Measurements from ENCODE around the gene CA11.

Gene CA11

GRCh38 chr19:48613024-48613851, 32.7 kb downstream of the CA11 start:
- no peak for DNase-seq (ENCODE audit: low read depth)

GRCh38 chr19:48611872-48612271, 34.1 kb downstream of the CA11 start:
- DNase-seq (ENCODE audit: low read depth), result no peak

- no peak for DNase-seq (ENCODE audit: low read depth)
These were observed 36.3 kb downstream of the CA11 start for GRCh38 chr19:48609571-48610108.

DNA sequence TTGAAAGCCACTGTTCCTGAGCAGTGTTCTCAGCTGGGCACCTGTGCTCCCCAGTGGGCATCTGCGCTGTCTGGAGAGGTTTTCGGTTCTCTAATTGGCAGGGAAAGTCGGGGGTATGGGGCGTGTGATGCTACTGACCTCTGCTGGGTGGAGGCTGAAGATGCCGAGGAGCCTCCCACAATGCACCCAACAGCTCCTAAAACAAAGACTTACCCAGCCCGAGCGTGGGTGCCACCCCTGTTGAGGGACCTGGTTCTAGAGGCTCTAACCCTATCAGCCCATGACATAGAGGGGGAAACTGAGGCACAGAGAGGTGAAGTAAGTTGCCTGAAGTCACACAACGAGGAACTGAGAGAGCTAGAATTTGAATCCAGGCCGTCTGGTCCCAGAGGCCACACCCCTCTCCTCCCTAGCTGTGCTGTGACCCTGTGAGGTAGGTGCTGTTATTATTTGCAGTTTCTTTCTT, 37.2 kb downstream of the CA11 start:
- DNase-seq (ENCODE audit: low read depth), result peak; percentile 22

DNA sequence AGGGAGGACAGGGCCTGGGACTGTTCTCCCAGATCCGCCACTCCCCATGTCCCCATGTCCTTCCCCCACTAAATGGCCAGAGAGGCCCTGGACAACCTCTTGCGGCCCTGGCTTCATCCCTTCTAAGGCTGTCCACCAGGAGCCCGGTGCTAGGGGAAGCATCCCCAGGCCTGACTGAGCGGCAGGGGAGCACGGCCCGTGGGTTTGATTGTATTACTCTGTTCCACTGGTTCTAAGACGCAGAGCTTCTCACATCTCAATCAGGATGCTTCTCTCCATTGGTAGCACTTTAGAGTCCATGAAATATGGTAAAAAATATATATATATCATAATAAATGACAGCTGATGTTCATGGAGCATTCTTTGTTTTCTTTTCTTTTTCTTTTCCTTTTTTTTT, 38.6 kb downstream of the CA11 start:
- DNase-seq (ENCODE audit: low read depth), result no peak

DNA sequence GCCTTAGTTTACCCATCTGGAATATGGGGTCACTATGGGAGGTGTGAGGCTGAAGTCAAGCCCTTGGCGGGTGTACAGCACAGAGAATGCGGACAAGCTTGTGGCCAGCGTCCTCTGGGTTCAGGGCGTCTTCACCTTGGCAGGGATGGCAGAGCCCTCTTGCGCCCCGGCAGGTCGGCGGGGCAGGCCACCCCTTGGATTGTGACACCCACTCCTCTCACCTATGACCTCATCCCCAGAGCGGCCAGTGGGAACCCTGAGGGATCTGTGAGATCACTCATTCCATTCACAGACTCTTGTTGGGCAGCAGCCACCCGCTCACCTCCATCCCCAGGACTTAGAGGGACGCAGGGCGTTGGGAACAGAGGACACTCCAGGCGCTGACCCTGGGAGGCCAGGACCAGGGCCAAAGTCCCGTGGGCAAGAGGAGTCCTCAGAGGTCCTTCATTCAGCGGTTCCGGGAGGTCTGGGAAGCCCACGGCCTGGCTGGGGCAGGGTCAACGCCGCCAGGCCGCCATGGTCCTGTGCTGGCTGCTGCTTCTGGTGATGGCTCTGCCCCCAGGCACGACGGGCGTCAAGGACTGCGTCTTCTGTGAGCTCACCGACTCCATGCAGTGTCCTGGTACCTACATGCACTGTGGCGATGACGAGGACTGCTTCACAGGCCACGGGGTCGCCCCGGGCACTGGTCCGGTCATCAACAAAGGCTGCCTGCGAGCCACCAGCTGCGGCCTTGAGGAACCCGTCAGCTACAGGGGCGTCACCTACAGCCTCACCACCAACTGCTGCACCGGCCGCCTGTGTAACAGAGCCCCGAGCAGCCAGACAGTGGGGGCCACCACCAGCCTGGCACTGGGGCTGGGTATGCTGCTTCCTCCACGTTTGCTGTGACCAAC, 39.3 kb downstream of the CA11 start, which contains the start of gene SPACA4:
Gene SPACA4, plus strand, starts transcription at position 280 of the 896 bp plus-strand sequence. Its CDS starts 237 bp downstream, at position 517.
- no peak for DNase-seq (ENCODE audit: low read depth)

- no peak for DNase-seq (ENCODE audit: low read depth)
These were observed 42.1 kb downstream of the CA11 start for GRCh38 chr19:48603850-48604249.

- no peak for DNase-seq (ENCODE audit: low read depth)
These were observed 42.5 kb downstream of the CA11 start for GRCh38 chr19:48603449-48603848.

DNA sequence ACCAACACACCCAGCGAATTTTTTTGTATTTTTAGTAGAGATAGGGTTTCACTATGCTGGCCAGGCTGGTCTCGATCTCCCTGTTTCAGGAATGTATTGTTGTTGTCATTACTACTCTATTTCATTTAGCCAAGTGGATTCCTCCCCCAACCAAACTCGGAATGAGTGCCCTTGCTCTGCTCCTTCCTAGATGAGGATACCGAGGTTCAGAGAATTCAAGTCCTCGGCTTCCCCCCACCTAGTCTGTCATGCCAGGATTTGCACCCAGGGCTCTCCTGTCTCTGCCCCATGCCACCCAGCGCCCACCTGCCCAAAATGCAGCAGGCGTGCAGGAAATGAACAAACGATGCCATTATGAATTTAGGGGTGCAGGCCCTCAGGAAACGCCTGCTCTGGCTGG, 43.0 kb downstream of the CA11 start:
- DNase-seq (ENCODE audit: low read depth), result no peak

GRCh38 chr19:48600679-48601417, 45.1 kb downstream of the CA11 start:
- no peak for DNase-seq (ENCODE audit: low read depth)

DNA sequence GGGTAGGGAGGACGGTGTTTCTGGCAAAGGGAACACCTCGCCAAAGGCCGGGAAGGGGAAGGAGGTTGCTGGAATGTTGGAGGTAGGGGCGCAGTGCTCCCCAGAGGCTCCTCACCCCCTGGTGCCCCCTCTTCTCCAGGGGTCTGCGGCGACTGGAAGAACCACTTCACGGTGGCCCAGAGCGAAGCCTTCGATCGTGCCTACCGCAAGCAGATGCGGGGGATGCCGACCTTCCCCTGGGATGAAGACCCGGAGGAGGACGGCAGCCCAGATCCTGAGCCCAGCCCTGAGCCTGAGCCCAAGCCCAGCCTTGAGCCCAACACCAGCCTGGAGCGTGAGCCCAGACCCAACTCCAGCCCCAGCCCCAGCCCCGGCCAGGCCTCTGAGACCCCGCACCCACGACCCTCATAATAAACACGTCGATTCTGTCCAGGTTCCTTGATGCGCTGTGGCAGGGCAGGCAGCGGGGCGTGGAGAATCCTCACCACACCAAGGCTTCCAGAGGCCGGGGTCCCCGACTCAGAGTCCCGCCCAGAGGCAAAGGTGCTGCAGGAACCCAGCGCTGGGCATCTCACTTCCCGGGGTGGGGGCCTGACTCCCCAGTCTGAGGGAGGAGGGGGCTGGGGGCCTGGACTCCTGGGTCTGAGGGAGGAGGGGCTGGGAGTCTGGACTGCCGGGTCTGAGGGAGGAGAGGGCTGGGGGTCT, 46.8 kb downstream of the CA11 start:
- DNase-seq (ENCODE audit: low read depth), result no peak

DNA sequence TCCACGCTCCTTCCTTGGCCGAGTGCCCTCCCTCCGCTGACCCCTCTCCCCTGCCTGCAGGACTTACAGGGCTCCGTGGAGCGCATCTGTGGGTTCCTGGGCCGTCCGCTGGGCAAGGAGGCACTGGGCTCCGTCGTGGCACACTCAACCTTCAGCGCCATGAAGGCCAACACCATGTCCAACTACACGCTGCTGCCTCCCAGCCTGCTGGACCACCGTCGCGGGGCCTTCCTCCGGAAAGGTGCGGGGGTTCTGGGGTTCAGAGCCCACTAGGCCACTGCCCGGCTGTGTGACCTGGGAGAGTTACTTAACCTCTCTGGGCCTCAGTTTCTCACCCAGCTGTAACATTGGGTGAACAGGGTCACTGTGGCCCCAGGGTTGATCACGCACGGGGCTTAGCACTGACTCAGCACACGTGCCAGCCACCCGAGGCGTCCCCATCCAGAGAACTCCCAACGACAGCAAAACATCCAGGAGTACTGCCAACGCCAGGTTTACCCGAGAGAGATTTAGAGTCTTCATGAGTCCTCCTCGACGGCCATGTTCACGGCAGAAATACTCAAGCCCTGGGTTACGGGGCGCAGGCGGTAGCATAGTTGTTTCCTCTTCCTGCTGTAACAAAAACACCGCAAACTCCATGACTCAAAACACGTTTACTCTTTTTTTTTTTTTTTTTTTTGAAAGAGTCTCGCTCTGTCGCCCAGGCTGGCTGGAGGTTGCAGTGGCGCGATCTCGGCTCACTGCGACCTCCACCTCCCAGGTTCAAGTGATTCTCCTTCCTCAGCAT, 49.1 kb downstream of the CA11 start:
- DNase-seq (ENCODE audit: low read depth), result no peak

GRCh38 chr19:48596237-48596636, 49.8 kb downstream of the CA11 start:
- DNase-seq (ENCODE audit: low read depth), result no peak

- no peak for DNase-seq (ENCODE audit: low read depth)
These were observed 50.2 kb downstream of the CA11 start for GRCh38 chr19:48595833-48596232.

- DNase-seq (ENCODE audit: low read depth), result no peak
These were observed 50.8 kb downstream of the CA11 start for GRCh38 chr19:48595171-48595570.

GRCh38 chr19:48591021-48591420, 55.0 kb downstream of the CA11 start:
- no peak for DNase-seq (ENCODE audit: low read depth)

GRCh38 chr19:48588670-48589401, 57.2 kb downstream of the CA11 start:
- DNase-seq (ENCODE audit: low read depth), result peak; percentile 91
